DMS53 treated with DMSO at 0.1 percent for 48 hours (cell line): ENCODE measurements around the gene FASN.

Source experiments
- DNase-seq: peaks from one replicate; lab custom pipeline; 2025; ENCODE audit not compliant: unreplicated experiment; lab: John Stamatoyannopoulos, UW

Gene FASN

GRCh38 chr17:82089723-82090548, 8.1 kb downstream of the FASN start:
- DNase-seq, result no peak

- DNase-seq, result no peak
Observed at GRCh38 chr17:82088838-82089722, 9.0 kb downstream of the FASN start.

DNA sequence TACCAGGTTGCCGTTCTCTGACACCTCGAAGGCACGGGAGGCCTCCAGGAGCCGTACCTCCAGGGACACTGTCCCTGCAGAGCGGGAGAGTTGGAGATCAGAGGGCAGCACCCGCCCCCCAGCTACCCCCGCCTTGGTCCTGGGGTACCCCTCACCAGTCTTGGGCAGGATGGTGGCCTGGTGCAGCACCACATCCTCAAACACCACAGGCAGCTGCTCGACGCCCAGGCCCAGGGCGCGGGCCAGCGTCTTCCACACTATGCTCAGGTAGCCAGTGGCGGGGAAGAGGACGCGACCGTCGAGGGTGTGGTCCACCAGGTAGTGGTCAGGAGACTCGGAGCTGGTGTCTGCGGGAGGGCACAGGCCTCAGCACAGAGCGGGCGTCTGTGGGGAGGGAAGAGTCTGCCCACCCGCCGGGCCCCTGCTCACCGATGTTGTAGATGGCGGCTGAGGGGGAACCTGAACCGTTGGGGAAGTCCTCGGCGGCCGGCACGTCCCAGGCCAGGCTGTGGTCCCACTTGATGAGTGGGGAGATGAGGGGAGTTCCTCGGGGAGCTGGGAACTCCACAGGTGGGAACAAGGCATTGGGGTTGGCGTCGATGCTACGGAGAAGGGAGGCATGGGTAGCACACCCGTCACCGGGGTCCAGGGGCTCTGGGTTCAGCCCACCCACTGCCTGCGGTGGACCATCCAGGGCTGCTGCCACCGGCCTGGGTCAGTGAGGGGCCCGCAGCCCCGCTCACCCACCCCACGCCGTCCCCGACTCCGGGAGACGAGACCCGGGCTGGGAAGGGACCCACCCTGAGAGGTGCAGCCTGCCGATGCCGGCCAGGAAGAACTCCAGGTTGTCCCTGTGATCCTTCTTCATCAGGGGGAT, 9.8 kb downstream of the FASN start:
- DNase-seq, result no peak

DNA sequence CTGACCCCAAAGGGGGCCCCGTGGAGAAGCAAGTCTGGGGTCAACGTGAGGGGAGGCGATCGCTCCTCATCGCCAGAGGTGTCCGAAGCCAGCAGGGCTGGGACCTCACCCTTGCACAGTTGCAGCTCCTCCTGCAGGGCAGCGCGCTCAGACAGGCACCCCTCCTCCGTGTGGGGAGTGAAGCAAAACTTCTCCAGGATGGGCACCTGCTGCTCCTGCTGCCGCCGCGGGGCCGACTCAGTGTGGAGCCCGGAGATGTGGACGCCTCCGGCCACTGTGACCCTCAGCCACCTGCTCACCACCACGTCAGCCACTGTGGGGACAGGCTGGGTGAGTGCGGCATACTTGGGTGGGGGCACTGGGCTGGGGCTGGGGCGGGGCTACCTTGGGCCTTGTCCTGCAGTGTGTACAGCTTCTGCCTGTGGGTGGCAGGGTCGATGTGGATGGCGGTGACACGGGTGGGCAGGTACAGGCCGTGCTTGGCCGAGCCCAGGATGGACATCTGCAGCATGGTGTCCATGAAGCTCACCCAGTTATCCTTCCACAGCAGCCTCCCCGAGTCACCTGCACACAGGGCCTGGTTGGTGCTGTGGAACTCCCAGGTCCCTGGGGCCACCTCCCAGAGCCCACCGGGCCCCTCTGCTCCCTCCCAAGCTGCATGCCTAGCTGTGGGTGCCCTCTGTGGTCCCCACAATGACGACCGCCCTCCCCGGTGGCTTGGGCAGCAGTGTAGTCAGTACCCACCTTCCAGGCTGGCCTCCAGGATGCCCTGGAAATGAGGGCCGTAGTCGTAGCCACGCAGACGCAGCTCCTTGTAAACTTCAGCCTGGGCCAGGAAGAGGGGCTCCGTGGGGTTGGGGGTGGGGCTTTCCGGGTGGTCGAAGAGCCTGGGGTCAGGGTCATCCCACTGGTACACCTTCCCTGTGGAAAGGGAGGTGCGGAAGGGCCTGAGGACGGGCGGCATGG, 10.8 kb downstream of the FASN start:
- no peak for DNase-seq

GRCh38 chr17:82085931-82086764, 11.9 kb downstream of the FASN start:
- DNase-seq, result no peak

DNA sequence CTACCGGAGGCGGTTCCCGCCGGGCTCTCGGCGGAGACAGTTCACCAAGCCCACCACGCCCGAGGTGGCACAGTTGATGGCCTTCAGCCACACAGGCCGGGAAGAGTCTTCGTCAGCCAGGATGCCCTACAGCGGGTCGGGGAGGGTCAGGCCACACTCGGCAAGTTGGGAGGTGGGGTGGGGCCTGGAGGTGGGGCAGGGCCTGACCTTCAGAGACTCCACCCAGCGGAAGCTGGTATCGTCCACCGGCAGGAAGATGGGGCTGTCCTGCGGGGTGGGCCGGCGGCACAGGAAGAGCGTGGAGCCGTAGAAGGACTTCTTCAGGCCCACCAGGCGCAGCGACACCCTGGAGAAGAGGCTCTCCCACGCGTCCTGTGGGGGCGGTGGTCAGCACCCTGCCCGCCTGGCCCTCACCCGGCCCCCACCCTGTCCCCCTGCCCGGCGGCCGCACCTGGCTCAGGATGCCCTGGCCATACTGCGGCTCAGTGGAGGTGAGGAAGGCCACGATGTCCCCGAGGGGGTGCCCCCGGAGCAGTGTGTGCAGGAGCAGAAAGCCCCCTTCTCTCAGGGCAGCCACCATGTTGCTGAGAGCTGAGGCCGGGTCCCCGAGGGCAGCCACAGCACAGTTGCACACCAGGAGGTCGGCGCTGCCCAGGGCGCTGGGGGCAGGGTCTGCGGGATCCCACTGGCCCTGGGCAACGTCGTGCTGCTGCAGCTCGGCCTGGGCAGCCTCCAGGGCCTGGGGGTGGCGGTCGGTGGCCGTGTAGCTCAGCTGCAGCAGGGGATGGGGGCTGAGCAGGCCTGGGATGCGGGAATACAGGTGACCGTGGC, 12.8 kb downstream of the FASN start:
- DNase-seq, result no peak

DNA sequence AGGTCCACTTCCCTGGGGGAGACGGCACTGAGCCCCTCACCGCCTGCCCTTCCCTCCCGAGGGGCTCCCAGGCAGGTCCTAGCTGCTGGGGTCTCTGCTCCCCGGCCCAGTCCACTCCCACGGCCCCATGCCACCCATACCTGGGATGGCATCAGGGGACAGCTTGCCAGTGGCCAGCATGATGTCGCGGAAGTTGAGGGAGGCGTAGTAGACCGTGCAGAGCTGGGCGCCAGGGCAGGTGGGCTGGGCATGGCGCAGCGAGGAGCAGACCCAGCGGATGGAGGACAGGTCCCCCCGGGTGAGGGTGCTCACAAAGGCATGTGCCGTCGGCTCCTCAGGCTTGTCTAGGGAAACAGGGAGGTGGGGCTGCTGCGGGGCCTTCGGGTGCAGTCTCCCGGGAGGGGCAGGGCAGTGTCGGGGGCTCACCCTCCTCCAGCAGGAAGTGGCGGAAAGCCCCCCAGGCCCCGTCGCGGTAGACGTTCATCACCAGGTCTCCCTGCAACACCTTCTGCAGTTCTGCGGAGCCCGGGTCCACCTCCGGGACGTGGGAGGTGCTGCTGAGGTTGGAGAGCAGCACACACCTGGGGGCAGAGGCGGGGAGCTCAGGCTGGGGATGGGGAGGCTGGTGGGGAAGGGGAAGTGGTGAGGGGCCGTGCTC, 13.5 kb downstream of the FASN start:
- no peak for DNase-seq

DNA sequence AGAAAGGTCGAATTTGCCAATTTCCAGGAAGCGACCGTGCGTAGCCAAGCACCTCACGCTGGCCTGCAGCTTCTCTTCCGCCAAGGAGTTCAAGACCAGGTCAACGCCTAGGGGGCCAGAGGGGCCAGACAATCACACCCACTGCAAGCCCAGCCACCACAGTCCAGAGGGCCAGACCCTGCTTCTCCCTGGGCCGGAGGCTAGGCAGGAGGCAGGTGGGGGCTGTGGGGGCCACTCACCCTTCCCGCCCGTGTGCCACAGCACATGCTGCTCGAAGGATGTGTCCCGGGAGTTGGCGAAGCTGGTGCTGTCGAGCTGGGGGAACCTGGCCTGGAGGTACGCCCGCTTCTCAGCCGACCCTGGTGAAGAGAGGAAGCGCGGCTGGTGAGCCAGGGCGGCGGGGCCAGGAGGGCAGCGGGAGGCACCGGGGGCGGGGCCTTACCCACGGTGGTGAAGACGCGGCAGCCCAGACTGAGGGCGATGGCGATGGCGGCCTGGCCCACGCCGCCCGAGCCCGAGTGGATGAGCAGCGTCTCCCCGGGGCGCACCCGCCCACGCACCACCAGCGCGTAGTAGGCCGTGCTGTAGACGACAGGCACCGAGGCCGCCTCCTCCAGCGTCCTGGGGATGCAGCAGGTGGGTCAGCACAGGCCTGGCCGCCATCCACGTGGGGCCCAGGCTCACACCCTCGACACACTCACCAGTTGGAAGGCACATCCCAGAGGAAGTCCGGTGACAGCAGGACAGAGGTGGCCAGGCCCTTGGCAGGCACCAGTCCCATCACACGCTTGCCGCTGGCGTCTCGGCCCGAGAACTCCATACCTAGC, 14.3 kb downstream of the FASN start:
- DNase-seq, result no peak

- DNase-seq, result no peak
Observed at GRCh38 chr17:82083009-82083408, 15.0 kb downstream of the FASN start.

DNA sequence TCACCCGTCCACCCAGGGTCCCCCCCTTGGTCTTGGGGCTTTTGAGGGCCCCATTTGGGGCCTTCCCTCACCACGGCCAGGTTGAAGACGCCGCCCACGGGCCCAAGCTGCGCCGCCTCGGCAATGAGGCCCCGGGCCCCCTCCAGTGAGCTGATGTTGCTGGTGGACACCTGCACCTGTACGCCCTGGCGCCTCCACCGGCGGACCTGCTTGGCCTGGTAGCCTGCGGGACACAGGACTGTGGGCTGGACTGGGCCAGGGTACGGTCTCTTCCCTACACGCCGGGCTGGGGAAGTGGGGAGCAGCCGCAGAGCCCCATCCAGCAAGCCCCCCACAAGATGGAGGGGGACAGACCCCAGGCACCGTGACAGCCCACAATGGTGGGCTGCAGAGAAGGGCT, 15.6 kb downstream of the FASN start:
- DNase-seq, result no peak

DNA sequence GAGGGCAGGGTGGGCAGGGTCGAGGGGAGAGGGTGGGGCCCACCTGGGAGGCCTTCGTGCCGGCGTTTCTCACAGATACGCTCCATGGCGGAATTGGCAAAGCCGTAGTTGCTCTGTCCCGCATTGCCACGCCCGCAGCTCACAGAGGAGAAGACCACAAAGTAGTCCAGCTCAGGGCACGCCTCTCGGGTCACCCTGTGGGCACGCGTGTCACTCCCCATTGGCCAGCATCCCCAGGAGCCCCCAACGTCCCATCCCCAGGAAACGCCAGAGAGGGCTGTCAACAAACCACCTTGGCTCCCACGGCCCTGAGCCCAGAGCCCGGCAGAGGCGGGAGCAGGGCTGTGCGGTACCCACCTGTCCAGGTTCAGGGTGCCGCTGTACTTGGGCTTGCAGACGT, 16.1 kb downstream of the FASN start:
- DNase-seq, result no peak

- DNase-seq, result no peak
Observed at GRCh38 chr17:82081546-82081945, 16.5 kb downstream of the FASN start.

GRCh38 chr17:82080789-82081464, 17.1 kb downstream of the FASN start:
- DNase-seq, result no peak

- no peak for DNase-seq
Observed at GRCh38 chr17:82080048-82080788, 17.8 kb downstream of the FASN start.

DNA sequence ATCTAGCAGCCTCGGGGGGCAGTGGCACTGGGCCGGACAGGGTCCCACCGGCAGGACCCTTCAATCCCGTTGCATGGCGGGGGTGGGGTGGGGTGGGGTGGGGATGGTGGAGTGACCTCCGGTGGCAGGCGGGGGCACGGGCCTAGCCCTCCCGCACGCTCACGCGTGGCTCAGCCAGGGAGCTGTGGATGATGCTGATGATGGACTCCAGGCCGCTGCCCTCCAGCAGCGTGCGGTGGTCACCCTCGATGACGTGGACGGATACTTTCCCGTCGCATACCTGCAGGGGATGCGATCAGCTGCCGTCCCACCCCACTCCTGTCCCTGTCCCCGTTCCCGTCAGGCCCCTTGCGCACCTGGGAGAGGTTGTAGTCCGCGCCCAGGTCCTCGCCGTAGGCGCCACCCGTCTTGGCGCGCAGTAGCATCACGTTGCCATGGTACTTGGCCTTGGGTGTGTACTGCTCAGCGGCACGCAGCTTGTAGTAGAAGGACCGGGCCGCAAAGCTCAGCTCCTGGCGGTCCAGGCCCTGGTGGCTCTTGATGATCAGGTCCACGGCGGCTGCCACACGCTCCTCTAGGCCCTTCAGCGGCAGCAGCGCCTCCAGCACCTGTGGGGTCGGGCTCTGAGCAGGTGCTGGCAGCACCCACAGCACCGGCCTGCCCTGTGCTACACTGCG, 18.9 kb downstream of the FASN start:
- no peak for DNase-seq
